Astrocyte (in vitro differentiated cells and primary cell): ENCODE results near the gene MYH9.

ENCODE experiments used
- CTCF ChIP-seq: IDR thresholded peaks from 2 replicates; pipeline ENCODE4 v1.5.1; 2011; ENCODE audit warnings: low read depth, mild to moderate bottlenecking, inconsistent platforms, low read length, moderate library complexity; ENCODE audit not compliant: insufficient read depth
- EZH2 ChIP-seq: IDR thresholded peaks from 2 replicates; pipeline ENCODE4 v1.6.1; 2012; ENCODE audit warnings: mild to moderate bottlenecking, low read length, inconsistent platforms; ENCODE audit not compliant: insufficient read depth

GRCh38 chr22:36367479-36367878, 20.3 kb downstream of the MYH9 start:
- TF ChIP-seq CTCF (no peak), EZH2 (no peak)
